Ascending aorta (tissue), 2 donors: ENCODE measurements around the gene NCOA7. TPM values are rescaled to one million over a fixed set of nuclear protein-coding genes. Genes with fewer than 3 reads are reported as not detected.
"Not testable (repeated sequence)": the region's sequence is repeated elsewhere in the genome, so short reads cannot be mapped to it uniquely, and the experiment has no call there.

Experiments
- DNase-seq, 2 donors: peaks; one replicate each; pipeline ENCODE4 v3.0.0-alpha.2; 2019; ENCODE audit warnings: low spot score in 2 of 2
- H3K27ac ChIP-seq, 2 donors: fragments of 200-600 bp; sonication (generic); one replicate each; pipeline ENCODE4 v1.5.1; 2016 to 2017; ENCODE audit warnings: mild to moderate bottlenecking in 1 of 2
- H3K27me3 ChIP-seq: fragments of 200-600 bp; sonication (generic); one replicate; pipeline ENCODE4 v1.5.1; 2017
- H3K36me3 ChIP-seq, 2 donors: fragments of 200-600 bp; sonication (generic); one replicate each; pipeline ENCODE4 v1.5.1; 2016
- H3K4me1 ChIP-seq, 2 donors: fragments of 200-600 bp; sonication (generic); one replicate each; pipeline ENCODE4 v1.5.1; 2016 to 2017; ENCODE audit warnings: mild to moderate bottlenecking in 1 of 2
- H3K4me3 ChIP-seq, 2 donors: fragments of 200-600 bp; sonication (generic); one replicate each; pipeline ENCODE4 v1.5.1; 2016 to 2017; ENCODE audit warnings: mild to moderate bottlenecking in 1 of 2
- H3K9me3 ChIP-seq, 2 donors: fragments of 200-600 bp; sonication (generic); one replicate each; pipeline ENCODE4 v1.5.1; 2016
- intact Hi-C: fragments of 100-400 bp; cut with DNase I; formaldehyde crosslinking; loops from one replicate; pipeline ENCODE4 v1.15.1; 2023
- total RNA-seq: library from RNA; depleted of rRNA; stranded (reverse); fragments of >200 nt; gene quantifications from one replicate; pipeline ENCODE4 v1.1.0, GENCODE V29; 2016
- TF ChIP-seq, protein P1 (sequence below), 3 experiments: fragments of 200-600 bp in 2 of 3; fragments of 450-650 bp in 1 of 3; sonication (generic) in 2 of 3; IDR thresholded peaks; one replicate each; pipeline ENCODE4 v1.5.1; 2016 to 2019; ENCODE audit warnings: antibody characterized with exemption in 3 of 3, mild to moderate bottlenecking in 1 of 3, moderate library complexity in 1 of 3

NCOA7 gene
- total RNA-seq, 1 donor from 2014 or later, result 37.4 TPM

DNA sequence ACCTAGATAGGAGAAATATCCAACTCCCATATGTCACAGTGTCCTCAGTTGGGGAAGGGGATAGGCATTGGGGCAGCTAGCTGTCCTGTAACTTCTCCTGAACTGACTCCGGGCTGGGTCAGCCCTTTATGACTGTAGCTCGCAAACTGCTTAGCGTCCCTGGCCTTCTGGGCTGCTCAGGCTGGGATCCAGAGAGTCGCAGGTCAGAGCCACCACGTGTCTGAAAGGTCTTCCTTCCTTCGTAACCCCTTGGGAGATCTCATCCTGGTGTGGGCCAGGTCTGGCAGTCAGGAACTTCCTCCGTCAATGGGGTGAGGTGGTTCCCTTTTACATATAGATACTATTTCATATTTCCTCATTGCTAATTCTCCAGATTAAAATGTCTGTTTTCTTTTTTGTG lies 137.0 kb downstream of the NCOA7 start:
- intact Hi-C loops, result no loop called here
- H3K27ac ChIP-seq, result no peak overlapping the region

DNA sequence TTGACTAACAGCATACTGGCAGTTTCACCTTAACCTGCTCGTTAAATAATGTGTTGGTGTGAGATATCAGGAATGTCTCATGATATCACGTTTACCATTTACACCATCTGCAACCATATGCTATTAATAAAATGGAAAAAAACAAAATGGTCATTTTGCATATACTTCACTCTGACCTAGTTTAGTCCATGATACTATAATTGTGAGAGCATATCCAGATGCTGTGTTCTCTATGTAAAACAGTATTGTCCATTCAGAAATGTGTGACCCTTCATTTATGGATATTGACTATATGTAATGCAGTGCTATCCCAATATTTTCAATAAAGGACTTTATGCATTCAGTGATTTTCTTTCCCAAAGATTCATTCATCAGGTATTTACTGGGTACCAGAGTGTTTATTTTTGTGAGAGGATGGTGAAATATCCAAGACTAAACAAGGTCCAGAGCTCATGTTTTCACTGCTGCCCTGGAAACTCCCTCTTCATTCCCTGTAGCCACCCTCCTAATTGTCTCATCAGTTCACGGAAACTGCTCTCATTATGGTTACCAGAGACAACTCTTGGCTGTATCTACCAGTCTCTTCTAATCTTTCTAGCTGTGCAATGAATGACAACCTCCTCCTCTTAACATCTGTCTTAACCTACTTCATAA lies 140.1 kb downstream of the NCOA7 start:
- Histone ChIP-seq H3K9me3 (no peaks in the 10 kb centered on the region), H3K4me1 (no peaks in the 10 kb centered on the region), H3K27ac (no peak overlapping the region), H3K27me3 (no peaks in the 10 kb centered on the region), H3K36me3 (peaks cover 7 to 25% of the 10 kb centered on the region in 2 donors), H3K4me3 (no peak overlapping the region)
- no peak for DNase-seq
- TF ChIP-seq, protein P1, sequence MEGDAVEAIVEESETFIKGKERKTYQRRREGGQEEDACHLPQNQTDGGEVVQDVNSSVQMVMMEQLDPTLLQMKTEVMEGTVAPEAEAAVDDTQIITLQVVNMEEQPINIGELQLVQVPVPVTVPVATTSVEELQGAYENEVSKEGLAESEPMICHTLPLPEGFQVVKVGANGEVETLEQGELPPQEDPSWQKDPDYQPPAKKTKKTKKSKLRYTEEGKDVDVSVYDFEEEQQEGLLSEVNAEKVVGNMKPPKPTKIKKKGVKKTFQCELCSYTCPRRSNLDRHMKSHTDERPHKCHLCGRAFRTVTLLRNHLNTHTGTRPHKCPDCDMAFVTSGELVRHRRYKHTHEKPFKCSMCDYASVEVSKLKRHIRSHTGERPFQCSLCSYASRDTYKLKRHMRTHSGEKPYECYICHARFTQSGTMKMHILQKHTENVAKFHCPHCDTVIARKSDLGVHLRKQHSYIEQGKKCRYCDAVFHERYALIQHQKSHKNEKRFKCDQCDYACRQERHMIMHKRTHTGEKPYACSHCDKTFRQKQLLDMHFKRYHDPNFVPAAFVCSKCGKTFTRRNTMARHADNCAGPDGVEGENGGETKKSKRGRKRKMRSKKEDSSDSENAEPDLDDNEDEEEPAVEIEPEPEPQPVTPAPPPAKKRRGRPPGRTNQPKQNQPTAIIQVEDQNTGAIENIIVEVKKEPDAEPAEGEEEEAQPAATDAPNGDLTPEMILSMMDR (IDR thresholded peaks at IDR 0.05), result no peak
- intact Hi-C loops, result no loop called here

More for the DNA sequence above, 137.0 kb downstream of the NCOA7 start:
- H3K36me3 ChIP-seq, result peaks cover 16 to 54% of the 10 kb centered on the region in 2 donors
- TF ChIP-seq, protein P1 (IDR thresholded peaks at IDR 0.05), result no peak
- H3K27me3 ChIP-seq, result no peaks in the 10 kb centered on the region
- H3K9me3 ChIP-seq, result no peaks in the 10 kb centered on the region
- H3K4me3 ChIP-seq, result no peak overlapping the region
- no peaks in the 10 kb centered on the region for H3K4me1 ChIP-seq
- no peak for DNase-seq

DNA sequence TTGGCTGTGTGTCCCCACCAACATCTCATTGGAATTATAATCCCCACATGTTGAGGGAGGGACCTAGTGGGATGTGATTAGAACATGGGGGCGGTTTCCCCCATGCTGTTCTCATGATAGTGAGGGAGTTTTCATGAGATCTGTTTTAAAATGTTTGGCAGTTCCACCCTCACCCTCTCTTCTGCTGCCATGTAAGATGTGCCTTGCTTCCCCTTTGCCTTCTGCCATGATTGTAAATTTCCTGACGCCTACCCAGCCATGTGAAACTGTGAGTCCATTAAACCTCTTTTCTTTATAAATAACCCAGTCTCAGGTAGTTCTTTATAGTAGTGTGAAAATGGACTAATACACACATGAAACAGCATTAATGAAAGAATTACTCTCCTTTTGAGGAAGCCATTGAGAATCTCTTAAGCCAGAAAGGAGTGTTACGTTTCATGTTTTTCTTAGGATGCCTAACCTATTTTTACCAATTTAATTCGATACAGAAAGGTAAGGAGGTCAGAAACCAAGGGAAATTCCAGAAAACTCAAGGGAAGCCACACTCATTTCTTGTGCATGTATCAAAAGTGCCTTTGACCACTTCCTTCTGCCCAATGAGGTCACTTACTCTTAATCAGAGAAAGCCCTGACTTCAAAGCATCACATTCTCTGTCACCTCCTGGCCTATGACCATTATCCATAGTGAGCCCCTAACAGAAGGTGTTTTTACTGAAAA lies 141.1 kb downstream of the NCOA7 start:
- TF ChIP-seq, protein P1 (IDR thresholded peaks at IDR 0.05), result no peak
- Histone ChIP-seq H3K27me3 (no peaks in the 10 kb centered on the region), H3K27ac (no peak overlapping the region), H3K9me3 (no peaks in the 10 kb centered on the region), H3K4me3 (no peak overlapping the region), H3K36me3 (peaks cover 7 to 23% of the 10 kb centered on the region in 2 donors), H3K4me1 (no peaks in the 10 kb centered on the region)
- DNase-seq, result no peak
- intact Hi-C loops, result no loop called here

DNA sequence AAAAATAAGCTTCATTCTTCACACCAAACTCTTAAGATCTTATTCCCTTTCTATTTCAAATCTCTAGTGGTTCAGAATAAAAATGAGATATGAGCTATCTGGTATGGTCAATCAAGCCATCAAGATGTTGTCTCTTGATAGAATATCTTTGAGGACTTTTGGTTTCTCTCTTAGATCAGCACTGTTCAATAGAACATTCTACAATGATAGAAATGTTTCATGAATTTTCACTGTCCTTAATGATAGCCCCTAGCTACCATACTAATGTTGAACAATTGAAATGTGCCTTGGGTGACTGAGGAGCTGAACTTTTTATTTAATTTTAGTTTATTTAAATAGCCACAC lies 141.7 kb downstream of the NCOA7 start:
- no peaks in the 10 kb centered on the region for H3K27me3 ChIP-seq
- TF ChIP-seq, protein P1 (IDR thresholded peaks at IDR 0.05), result no peak
- no peaks in the 10 kb centered on the region for H3K4me1 ChIP-seq
- H3K36me3 ChIP-seq, result peaks cover 4 to 18% of the 10 kb centered on the region in 2 donors
- H3K27ac ChIP-seq, result no peak overlapping the region
- H3K4me3 ChIP-seq, result no peak overlapping the region
- intact Hi-C loops, result no loop called here
- no peak for DNase-seq
- H3K9me3 ChIP-seq, result no peaks in the 10 kb centered on the region

DNA sequence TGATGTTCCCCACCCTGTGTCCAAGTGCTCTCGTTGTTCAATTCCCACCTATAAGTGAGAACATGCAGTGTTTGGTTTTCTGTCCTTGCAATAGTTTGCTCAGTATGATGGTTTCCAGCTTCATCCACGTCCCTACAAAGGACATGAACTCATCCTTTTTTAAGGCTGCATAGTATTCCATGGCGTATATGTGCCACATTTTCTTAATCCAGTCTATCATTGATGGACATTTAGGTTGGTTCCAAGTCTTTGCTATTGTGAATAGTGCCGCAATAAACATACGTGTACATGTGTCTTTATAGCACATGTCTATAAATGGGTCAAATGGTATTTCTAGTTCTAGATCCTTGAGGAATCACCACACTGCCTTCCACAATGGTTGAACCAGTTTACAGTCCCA lies 144.8 kb downstream of the NCOA7 start:
- H3K9me3 ChIP-seq, H3K4me1 ChIP-seq, H3K27ac ChIP-seq, H3K4me3 ChIP-seq, H3K36me3 ChIP-seq, H3K27me3 ChIP-seq, DNase-seq, intact Hi-C loops: not testable (repeated sequence)

DNA sequence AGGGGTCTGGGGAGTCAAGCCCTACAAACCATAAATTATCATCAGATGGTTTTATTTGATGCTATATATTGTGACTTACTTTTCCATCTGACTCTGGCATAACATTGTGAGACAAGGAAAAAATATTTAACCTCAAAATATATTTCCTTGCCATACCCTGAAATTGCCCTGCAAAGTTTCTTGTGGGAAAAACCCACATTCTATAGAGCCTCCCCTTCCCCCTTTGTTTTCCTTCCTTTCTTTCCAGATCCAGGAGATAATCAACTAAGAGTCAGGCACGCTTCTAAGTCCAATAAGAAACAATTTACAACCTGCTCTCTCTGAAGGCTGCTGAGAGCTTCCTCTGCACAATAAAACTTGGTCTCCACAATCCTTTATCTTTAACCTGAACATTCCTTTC lies 148.3 kb downstream of the NCOA7 start:
- TF ChIP-seq, protein P1 (IDR thresholded peaks at IDR 0.05), result no peak
- Histone ChIP-seq H3K27me3 (no peaks in the 10 kb centered on the region), H3K4me1 (peaks cover 0 to under 1% of the 10 kb centered on the region in 2 donors), H3K4me3 (no peak overlapping the region), H3K9me3 (no peaks in the 10 kb centered on the region), H3K36me3 (no peaks in the 10 kb centered on the region), H3K27ac (no peak overlapping the region)
- intact Hi-C loops, result no loop called here
- DNase-seq, result no peak
